ENCODE measurements around the gene SCYGR3. TPM values are rescaled to one million over a fixed set of nuclear protein-coding genes. Genes with fewer than 3 reads are reported as not detected.
A peak's percentile ranks its signal among the peaks of the same experiment; 100 is the strongest.

The SCYGR3 gene
- total RNA-seq, 1 donor from 2014 or later: not detected

DNA sequence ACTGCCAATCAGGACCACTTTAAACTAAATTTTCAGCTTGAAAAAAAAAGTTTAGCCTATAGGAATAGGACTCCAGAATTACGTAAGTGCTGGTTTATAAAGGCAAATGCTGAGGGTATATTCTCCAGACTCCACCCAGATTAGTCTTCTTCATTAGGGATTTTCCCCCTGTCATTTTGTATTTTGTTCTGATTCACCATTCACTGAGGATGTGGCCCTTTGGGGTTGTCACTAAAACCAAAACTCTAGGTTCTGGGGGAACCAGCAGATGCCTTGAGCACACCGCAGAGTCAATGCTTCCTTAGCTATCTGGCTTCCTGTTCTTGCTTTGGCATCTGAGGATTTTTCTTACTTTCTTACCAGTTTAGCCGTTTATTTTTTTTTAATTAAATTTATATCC lies 13.1 kb upstream of the SCYGR3 start:
- intact Hi-C loops (cut with micrococcal nuclease): no loop called here
- no peak overlapping the region for H3K4me3 Mint-ChIP-seq
- H3K36me3 Mint-ChIP-seq (ENCODE audit: low read depth): no peaks in the 10 kb centered on the region
- H3K27me3 Mint-ChIP-seq (ENCODE audit: insufficient read depth): peaks cover 16% of the 10 kb centered on the region
- peak; percentile 3 for DNase-seq (ENCODE audit: low spot score)
- no peak overlapping the region for H3K27ac Mint-ChIP-seq
- no peaks in the 10 kb centered on the region for H3K4me1 Mint-ChIP-seq (ENCODE audit: low read depth)
- no peaks in the 10 kb centered on the region for H3K9me3 Mint-ChIP-seq

DNA sequence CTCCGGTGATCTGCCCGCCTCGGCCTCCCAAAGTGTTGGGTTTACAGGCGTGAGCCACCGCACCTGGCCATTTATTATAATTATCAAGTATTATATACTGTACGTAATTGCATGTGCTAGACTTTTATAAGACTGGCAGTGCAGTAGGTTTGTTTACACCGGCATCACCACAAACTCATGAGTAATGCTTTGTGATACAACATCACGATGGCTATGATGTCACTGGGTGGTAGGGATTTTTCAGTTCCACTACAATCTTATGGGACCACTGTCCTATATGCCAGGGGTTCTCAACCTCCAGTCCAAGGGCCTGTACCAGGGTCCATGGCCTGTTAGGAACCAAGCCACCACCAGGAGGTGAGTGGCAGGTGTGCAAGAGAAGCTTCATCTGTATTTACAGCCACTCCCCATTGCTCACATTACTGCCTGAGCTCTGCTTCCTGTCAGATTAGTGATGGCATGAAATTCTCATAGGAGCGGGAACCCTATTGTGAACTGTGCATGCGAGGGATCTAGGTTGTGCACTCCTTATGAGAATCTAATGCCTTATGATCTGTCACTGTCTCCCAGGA lies 12.0 kb upstream of the SCYGR3 start:
- Mint-ChIP-seq H3K27me3 (ENCODE audit: insufficient read depth) (peaks cover 14% of the 10 kb centered on the region), H3K4me1 (ENCODE audit: low read depth) (no peaks in the 10 kb centered on the region), H3K9me3 (no peaks in the 10 kb centered on the region), H3K4me3 (no peak overlapping the region), H3K36me3 (ENCODE audit: low read depth) (no peaks in the 10 kb centered on the region), H3K27ac (no peak overlapping the region)
- DNase-seq (ENCODE audit: low spot score): no peak
- intact Hi-C loops (cut with micrococcal nuclease): no loop called here

GRCh38 chr2:227625420-227625819 lies 10.8 kb upstream of the SCYGR3 start:
- Mint-ChIP-seq H3K9me3 (no peaks in the 10 kb centered on the region), H3K4me3 (no peak overlapping the region), H3K4me1 (ENCODE audit: low read depth) (no peaks in the 10 kb centered on the region), H3K36me3 (ENCODE audit: low read depth) (no peaks in the 10 kb centered on the region), H3K27me3 (ENCODE audit: insufficient read depth) (peaks cover 8% of the 10 kb centered on the region), H3K27ac (no peak overlapping the region)
- no peak for DNase-seq (ENCODE audit: low spot score)
- intact Hi-C loops (cut with micrococcal nuclease): no loop called here

DNA sequence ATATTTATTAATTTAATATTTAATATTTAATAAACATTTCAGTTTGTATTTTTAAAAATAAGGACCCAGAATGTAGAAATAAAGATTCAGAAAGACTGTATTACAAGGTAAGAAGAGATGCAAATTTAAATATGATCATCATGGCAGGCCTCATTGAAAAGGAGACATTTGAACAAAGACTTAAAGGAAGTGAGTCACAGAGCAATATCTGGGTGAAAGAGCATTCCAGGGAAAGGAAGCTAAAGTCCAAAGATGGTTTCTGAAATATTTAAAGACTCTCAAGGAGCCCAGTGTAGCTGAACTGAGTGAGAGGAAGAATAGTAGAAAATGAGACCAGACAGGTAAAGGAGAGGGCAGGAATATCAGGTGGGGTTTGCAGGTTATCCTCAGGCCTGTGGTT lies 8.6 kb upstream of the SCYGR3 start:
- Mint-ChIP-seq H3K4me3 (no peak overlapping the region), H3K4me1 (ENCODE audit: low read depth) (no peaks in the 10 kb centered on the region), H3K27ac (no peak overlapping the region), H3K27me3 (ENCODE audit: insufficient read depth) (peaks cover 7% of the 10 kb centered on the region), H3K36me3 (ENCODE audit: low read depth) (no peaks in the 10 kb centered on the region), H3K9me3 (no peaks in the 10 kb centered on the region)
- no peak for DNase-seq (ENCODE audit: low spot score)
- intact Hi-C loops (cut with micrococcal nuclease): no loop called here

DNA sequence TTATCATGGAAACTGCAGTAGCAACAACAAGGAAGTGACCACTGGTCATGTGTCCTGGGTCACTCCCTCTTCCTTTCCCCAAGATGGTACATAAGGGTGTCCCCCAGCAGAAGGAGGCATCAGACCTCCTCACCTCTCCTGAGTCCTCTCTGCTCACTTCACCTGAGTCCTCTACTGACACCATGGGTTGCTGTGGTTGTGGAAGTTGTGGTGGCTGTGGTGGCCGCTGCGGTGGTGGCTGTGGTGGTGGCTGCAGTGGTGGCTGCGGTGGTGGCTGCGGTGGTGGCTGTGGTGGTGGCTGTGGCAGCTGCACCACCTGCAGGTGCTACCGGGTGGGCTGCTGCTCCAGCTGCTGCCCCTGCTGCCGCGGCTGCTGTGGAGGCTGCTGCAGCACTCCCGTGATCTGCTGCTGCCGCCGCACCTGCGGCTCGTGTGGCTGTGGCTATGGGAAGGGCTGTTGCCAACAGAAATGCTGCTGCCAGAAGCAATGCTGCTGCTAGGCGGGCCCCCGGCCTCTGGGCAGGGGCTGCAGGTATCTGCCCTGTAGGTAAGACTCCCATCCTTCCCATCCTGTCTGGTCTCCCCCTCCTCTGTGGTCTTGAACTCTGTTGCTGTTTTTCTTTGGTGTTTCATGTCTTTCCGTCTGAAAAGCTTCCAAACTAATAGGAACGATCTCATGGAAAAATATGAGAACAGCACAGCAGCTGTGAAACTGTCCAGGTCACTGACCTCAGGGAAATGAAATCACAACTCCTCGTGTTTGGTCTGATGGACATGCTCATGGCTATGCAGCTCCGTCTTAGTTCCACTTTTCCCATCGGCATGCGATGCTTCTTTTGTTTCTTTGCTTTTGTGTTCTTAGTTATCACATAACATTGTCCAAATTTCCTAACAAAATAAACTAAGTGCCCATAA lies 2.9 kb upstream of the SCYGR3 start, which contains the start of gene SCYGR4:
TSS of gene SCYGR4 (plus strand) at position 183 of the 915 bp plus-strand sequence. CDS start at position 183, 0 bp downstream.
- Mint-ChIP-seq H3K9me3 (no peaks in the 10 kb centered on the region), H3K4me3 (no peak within 1 kb of the TSS), H3K4me1 (ENCODE audit: low read depth) (no peaks in the 10 kb centered on the region), H3K36me3 (ENCODE audit: low read depth) (no peaks in the 10 kb centered on the region), H3K27ac (no peak within 1 kb of the TSS), H3K27me3 (ENCODE audit: insufficient read depth) (peaks cover 16% of the 10 kb centered on the region)
- intact Hi-C loops (cut with micrococcal nuclease): no loop called here
- DNase-seq (ENCODE audit: low spot score): no peak

- Mint-ChIP-seq H3K4me3 (no peak overlapping the region), H3K4me1 (ENCODE audit: low read depth) (no peaks in the 10 kb centered on the region), H3K27ac (no peak overlapping the region), H3K9me3 (no peaks in the 10 kb centered on the region), H3K27me3 (ENCODE audit: insufficient read depth) (peaks cover 22% of the 10 kb centered on the region), H3K36me3 (ENCODE audit: low read depth) (no peaks in the 10 kb centered on the region)
- no peak for DNase-seq (ENCODE audit: low spot score)
- intact Hi-C loops (cut with micrococcal nuclease): no loop called here
Observed at GRCh38 chr2:227616631-227617030, 2.0 kb upstream of the SCYGR3 start.

- Mint-ChIP-seq H3K9me3 (no peaks in the 10 kb centered on the region), H3K4me3 (no peak overlapping the region), H3K4me1 (ENCODE audit: low read depth) (no peaks in the 10 kb centered on the region), H3K27me3 (ENCODE audit: insufficient read depth) (peaks cover 22% of the 10 kb centered on the region), H3K27ac (no peak overlapping the region), H3K36me3 (ENCODE audit: low read depth) (no peaks in the 10 kb centered on the region)
- no peak for DNase-seq (ENCODE audit: low spot score)
- intact Hi-C loops (cut with micrococcal nuclease): no loop called here
Observed at GRCh38 chr2:227615906-227616305, 1.3 kb upstream of the SCYGR3 start.

GRCh38 chr2:227615181-227615580 lies 541 bp upstream of the SCYGR3 start:
- Mint-ChIP-seq H3K9me3 (no peaks in the 10 kb centered on the region), H3K36me3 (ENCODE audit: low read depth) (no peaks in the 10 kb centered on the region), H3K4me1 (ENCODE audit: low read depth) (no peaks in the 10 kb centered on the region), H3K27me3 (ENCODE audit: insufficient read depth) (peaks cover 27% of the 10 kb centered on the region), H3K27ac (no peak overlapping the region), H3K4me3 (no peak overlapping the region)
- intact Hi-C loops (cut with micrococcal nuclease): no loop called here
- DNase-seq (ENCODE audit: low spot score): no peak

- H3K4me3 Mint-ChIP-seq: no peak overlapping the region
- H3K9me3 Mint-ChIP-seq: no peaks in the 10 kb centered on the region
- no peaks in the 10 kb centered on the region for H3K4me1 Mint-ChIP-seq (ENCODE audit: low read depth)
- intact Hi-C loops (cut with micrococcal nuclease): no loop called here
- H3K36me3 Mint-ChIP-seq (ENCODE audit: low read depth): no peaks in the 10 kb centered on the region
- no peak for DNase-seq (ENCODE audit: low spot score)
- peaks cover 28% of the 10 kb centered on the region for H3K27me3 Mint-ChIP-seq (ENCODE audit: insufficient read depth)
- H3K27ac Mint-ChIP-seq: no peak overlapping the region
Observed at GRCh38 chr2:227614246-227614645, 394 bp downstream of the SCYGR3 start.

DNA sequence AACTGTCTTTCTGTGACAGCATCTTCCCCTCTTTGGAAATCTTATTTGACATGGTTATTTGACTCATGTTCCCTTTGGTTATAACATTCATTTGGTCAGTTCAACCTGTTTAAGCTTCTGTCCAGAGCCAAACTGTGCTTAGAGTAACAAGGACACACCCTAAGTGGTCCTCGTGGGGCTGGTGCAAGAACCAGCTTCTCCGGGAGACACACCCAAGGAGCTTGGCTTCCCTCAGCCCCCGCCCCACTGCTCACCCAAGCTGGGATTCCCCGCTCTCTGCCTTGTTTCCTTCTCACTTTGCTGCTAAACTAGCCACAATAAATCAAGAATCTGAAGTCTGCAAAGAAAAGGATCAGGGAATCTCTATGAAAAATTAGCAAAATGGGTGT lies 1.4 kb downstream of the SCYGR3 start:
- Mint-ChIP-seq H3K4me1 (ENCODE audit: low read depth) (no peaks in the 10 kb centered on the region), H3K4me3 (no peak overlapping the region), H3K27ac (no peak overlapping the region), H3K27me3 (ENCODE audit: insufficient read depth) (peaks cover 31% of the 10 kb centered on the region), H3K9me3 (no peaks in the 10 kb centered on the region), H3K36me3 (ENCODE audit: low read depth) (no peaks in the 10 kb centered on the region)
- no peak for DNase-seq (ENCODE audit: low spot score)
- intact Hi-C loops (cut with micrococcal nuclease): no loop called here

GRCh38 chr2:227612546-227613271 lies 1.9 kb downstream of the SCYGR3 start:
- no peak for DNase-seq (ENCODE audit: low spot score)
- H3K4me3 Mint-ChIP-seq: no peak overlapping the region
- peaks cover 31% of the 10 kb centered on the region for H3K27me3 Mint-ChIP-seq (ENCODE audit: insufficient read depth)
- no peaks in the 10 kb centered on the region for H3K9me3 Mint-ChIP-seq
- no peak overlapping the region for H3K27ac Mint-ChIP-seq
- no peaks in the 10 kb centered on the region for H3K36me3 Mint-ChIP-seq (ENCODE audit: low read depth)
- no peaks in the 10 kb centered on the region for H3K4me1 Mint-ChIP-seq (ENCODE audit: low read depth)
- intact Hi-C loops (cut with micrococcal nuclease): no loop called here

- no peaks in the 10 kb centered on the region for H3K36me3 Mint-ChIP-seq (ENCODE audit: low read depth)
- H3K4me3 Mint-ChIP-seq: no peak overlapping the region
- H3K9me3 Mint-ChIP-seq: no peaks in the 10 kb centered on the region
- H3K27ac Mint-ChIP-seq: no peak overlapping the region
- H3K4me1 Mint-ChIP-seq (ENCODE audit: low read depth): no peaks in the 10 kb centered on the region
- peaks cover 32% of the 10 kb centered on the region for H3K27me3 Mint-ChIP-seq (ENCODE audit: insufficient read depth)
- intact Hi-C loops (cut with micrococcal nuclease): no loop called here
- DNase-seq (ENCODE audit: low spot score): no peak
Observed at GRCh38 chr2:227610123-227610522, 4.5 kb downstream of the SCYGR3 start.
